BLaER1 (cell line): ENCODE measurements around the gene CHMP1A.
A peak's percentile ranks its signal among the peaks of the same experiment; 100 is the strongest.

Source experiments
- H3K27ac ChIP-seq: shearing (Covaris generic); formaldehyde crosslinking; 2 replicates; pipeline ENCODE4 v1.8.1; 2022
- H3K27me3 ChIP-seq: shearing (Covaris generic); formaldehyde crosslinking; 2 replicates; pipeline ENCODE4 v1.8.1; 2022
- H3K36me3 ChIP-seq: shearing (Covaris generic); formaldehyde crosslinking; 2 replicates; pipeline ENCODE4 v1.8.1; 2022
- H3K4me1 ChIP-seq: shearing (Covaris generic); formaldehyde crosslinking; 2 replicates; pipeline ENCODE4 v1.8.1; 2022
- H3K4me2 ChIP-seq: shearing (Covaris generic); formaldehyde crosslinking; 2 replicates; pipeline ENCODE4 v1.8.1; 2022
- H3K4me3 ChIP-seq: shearing (Covaris generic); formaldehyde crosslinking; 2 replicates; pipeline ENCODE4 v1.8.1; 2022
- H3K9ac ChIP-seq: shearing (Covaris generic); formaldehyde crosslinking; 2 replicates; pipeline ENCODE4 v1.8.1; 2022
- H3K9me3 ChIP-seq: shearing (Covaris generic); formaldehyde crosslinking; 2 replicates; pipeline ENCODE4 v1.8.1; 2022
- H4K20me1 ChIP-seq: shearing (Covaris generic); formaldehyde crosslinking; 2 replicates; pipeline ENCODE4 v1.8.1; 2022
- Cebpa-rat ChIP-seq: shearing (Covaris generic); IDR thresholded peaks from 2 replicates; pipeline ENCODE4 v1.8.1; 2022

CHMP1A gene

DNA sequence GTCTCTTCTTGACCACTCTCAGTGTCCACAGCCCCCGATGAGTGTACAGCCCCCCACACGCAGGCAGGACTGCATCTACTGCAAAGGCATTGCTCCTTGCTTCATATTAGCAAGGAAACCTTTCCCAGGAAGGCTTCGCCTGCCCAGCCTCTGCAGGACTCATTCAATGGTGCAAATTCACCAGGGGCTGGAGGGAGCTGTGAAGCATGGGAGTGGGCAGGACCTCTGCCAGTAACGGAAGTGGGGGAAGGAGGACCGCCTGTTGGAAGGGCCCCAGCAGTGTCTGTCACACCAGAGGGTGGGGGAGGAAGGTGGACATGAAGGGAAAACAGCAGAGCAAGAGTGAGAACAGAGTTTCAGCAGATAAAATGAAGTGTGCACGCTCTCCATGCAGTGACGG lies 2.6 kb upstream of the CHMP1A start:
- Histone ChIP-seq H3K9ac (no peak overlapping the region), H4K20me1 (peaks cover 18% of the 10 kb centered on the region), H3K4me1 (peaks cover 34% of the 10 kb centered on the region), H3K4me3 (no peak overlapping the region), H3K4me2 (no peak overlapping the region), H3K9me3 (peaks cover 3% of the 10 kb centered on the region; the same call in 1 of the 2 replicates), H3K27ac (no peak overlapping the region), H3K36me3 (peaks cover 56% of the 10 kb centered on the region), H3K27me3 (no peaks in the 10 kb centered on the region)
- TF ChIP-seq Cebpa-rat: no peak

DNA sequence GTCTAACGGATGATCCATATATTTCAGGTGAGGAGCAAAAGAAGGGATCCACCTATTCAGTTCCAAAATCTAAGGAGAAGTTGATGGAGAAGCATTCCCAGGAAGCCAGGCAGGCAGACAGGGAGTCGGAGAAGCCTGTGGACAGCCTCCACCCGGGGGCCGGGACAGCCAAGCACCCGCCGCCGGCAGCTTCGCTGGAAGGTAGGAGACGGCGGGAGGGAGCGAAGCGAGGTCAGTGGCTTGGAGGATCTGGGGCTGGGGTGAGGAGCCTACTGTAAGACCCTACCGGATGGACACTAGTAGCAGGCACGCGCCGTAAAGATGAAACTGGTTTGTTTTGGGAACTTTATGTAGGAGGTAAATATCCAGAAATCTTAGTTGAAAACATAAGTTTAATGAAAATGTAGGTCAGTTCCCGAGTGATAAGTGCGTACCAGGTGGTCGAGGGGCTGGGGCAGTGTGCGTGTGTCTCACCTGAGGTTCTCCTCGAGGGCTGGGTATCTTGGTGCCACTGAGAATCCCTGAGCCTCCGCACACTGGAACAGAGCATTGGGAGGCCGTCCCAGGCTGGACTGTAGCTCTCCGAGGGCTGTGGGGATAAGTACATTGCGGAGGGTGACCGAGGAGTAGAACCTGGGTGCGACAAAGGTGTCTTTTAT lies 842 bp upstream of the CHMP1A start:
- no peak for TF ChIP-seq Cebpa-rat
- Histone ChIP-seq H3K9me3 (no peaks in the 10 kb centered on the region), H3K4me2 (peak overlapping the region; percentile 95), H3K9ac (peak overlapping the region; percentile 94), H3K36me3 (peaks cover 49% of the 10 kb centered on the region), H3K4me1 (peaks cover 48% of the 10 kb centered on the region), H3K27me3 (no peaks in the 10 kb centered on the region), H3K4me3 (peak overlapping the region; percentile 97), H4K20me1 (peaks cover 36% of the 10 kb centered on the region), H3K27ac (peak overlapping the region; percentile 76)

DNA sequence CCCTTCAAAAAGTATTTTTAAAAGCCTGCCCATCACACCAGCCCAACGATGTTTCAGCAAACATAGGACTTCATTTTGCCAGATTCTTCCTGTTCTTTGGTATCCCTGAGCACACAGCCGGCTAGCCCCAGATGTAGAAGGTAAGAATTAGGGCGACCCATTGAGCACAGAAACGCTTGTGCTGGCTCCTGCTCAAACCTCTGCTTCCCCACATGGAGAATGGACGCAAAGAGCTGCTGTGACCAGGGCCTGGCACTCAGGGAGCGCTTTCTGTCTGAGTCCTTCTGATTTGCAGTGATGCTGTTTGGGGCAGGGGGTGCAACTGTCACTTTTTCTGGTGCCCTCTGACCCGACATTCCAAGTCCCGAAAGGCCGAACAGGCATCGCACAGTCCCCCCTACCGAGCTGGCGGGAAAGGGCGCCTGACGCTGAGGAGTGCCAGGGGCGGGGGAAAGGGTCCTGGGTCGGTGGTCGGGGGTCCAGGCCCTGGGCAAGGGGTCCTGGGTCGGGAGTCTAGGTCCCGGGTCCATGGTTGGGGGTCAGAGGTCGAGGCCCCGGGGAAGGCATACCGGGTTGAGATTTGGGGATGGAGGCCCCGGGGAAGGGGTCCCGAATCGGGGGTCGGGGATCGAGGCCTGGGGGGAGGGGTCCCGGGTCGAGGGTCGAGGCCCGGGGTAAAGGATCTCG lies 930 bp downstream of the CHMP1A start:
- no peak for TF ChIP-seq Cebpa-rat
- H3K36me3 ChIP-seq: peaks cover 48% of the 10 kb centered on the region
- no peaks in the 10 kb centered on the region for H3K27me3 ChIP-seq
- H3K9me3 ChIP-seq: no peaks in the 10 kb centered on the region
- H3K4me2 ChIP-seq: peak overlapping the region; percentile 89
- peak overlapping the region; percentile 91 for H3K27ac ChIP-seq
- peak overlapping the region; percentile 94 for H3K9ac ChIP-seq
- H4K20me1 ChIP-seq: peaks cover 50% of the 10 kb centered on the region
- H3K4me1 ChIP-seq: peaks cover 53% of the 10 kb centered on the region
- peak overlapping the region; percentile 97 for H3K4me3 ChIP-seq

DNA sequence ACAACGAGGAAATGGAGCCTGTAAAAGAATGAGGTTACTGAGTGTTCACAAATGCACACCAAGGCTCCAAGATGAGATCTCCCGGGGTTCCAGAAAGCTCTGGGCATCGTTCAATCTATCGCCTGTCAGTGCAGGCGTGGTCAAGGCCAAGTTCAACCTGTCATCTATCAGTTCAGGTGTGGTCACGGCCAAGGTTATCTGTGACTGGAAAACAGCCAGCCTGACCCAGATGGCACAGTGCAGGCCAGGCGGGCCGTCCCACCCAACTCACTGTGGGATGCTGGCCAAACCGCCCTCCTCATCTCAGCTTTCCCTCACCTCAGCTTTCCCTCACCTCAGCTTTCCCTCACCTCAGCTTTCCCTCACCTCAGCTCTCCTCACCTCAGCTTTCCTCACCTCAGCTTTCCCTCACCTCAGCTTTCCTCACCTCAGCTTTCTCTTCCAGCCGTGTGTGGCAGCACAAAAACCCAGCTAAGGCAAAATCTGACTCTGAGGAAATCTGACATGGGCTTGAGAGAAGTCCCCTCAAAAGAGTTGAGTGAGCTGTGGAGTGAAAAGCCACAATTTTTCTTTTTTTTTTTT lies 2.4 kb downstream of the CHMP1A start:
- Histone ChIP-seq H3K4me3 (no peak overlapping the region), H3K9ac (0 out of 2 replicates have a peak overlapping the region, but pooled peaks have one; percentile 48), H3K9me3 (no peaks in the 10 kb centered on the region), H3K36me3 (peaks cover 48% of the 10 kb centered on the region), H3K4me2 (peak overlapping the region; percentile 89), H3K27ac (no peak overlapping the region), H3K27me3 (no peaks in the 10 kb centered on the region), H3K4me1 (peaks cover 53% of the 10 kb centered on the region), H4K20me1 (peaks cover 64% of the 10 kb centered on the region)
- TF ChIP-seq Cebpa-rat: no peak

DNA sequence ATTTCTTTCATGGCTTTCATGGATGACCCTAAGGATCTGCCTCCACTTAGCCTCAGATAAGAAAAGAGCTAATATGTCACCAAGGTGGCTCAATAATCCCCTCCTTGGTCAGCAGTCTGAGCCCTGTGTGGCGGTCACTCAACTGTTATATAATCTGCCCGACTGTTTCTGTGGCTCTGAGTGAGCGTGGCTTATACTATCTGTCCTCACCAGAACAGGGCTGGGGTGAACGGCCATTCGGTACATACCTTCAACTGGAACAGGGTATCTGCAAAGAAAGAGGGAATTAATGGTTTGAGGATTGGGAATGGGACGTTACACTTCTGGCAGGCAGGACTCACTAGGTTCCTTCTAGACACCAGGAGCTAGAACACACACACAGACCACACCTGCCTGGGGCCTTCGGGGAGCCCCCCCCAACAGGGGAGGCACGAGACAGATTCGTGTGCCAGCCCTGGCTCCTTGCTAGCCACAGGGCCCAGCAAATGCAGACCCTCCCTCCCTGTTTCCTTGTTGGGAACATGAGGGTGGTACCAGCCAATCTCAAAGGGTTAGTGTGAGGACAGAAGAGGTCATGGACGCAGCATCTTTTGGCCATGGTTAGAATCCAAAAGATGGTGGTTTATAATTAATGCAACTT lies 3.7 kb downstream of the CHMP1A start:
- Histone ChIP-seq H3K36me3 (peaks cover 52% of the 10 kb centered on the region), H4K20me1 (peaks cover 66% of the 10 kb centered on the region), H3K4me3 (no peak overlapping the region), H3K9ac (no peak overlapping the region), H3K27me3 (no peaks in the 10 kb centered on the region), H3K4me2 (no peak overlapping the region), H3K9me3 (no peaks in the 10 kb centered on the region), H3K27ac (no peak overlapping the region), H3K4me1 (peaks cover 43% of the 10 kb centered on the region)
- TF ChIP-seq Cebpa-rat: no peak

DNA sequence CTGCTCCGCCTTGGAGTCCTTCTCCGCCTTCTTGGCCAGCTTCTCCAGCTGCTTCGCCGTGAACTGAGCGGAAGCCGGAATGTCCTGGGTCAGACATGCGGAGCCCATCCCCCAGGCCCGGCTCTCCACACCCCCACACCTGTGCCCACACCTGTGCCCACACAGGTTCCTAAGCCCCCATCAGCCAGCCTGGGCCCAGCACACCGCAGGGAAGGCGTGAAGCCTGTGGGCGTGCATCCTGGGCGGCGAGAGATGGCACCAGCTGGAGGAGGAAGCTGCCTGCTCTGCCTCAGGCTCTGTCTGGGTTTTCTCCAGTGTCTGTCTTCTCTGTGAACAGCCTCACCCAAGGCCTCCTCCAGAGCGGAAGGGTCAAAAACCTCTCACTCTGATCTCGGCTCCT lies 5.9 kb downstream of the CHMP1A start:
- H3K9ac ChIP-seq: 0 out of 2 replicates have a peak overlapping the region, but pooled peaks have one; percentile 6
- H3K36me3 ChIP-seq: peaks cover 67% of the 10 kb centered on the region
- H3K4me2 ChIP-seq: no peak overlapping the region
- H3K9me3 ChIP-seq: no peaks in the 10 kb centered on the region
- H3K4me3 ChIP-seq: no peak overlapping the region
- TF ChIP-seq Cebpa-rat: no peak
- peaks cover 33% of the 10 kb centered on the region for H3K4me1 ChIP-seq
- H4K20me1 ChIP-seq: peaks cover 63% of the 10 kb centered on the region
- H3K27ac ChIP-seq: no peak overlapping the region
- H3K27me3 ChIP-seq: no peaks in the 10 kb centered on the region

DNA sequence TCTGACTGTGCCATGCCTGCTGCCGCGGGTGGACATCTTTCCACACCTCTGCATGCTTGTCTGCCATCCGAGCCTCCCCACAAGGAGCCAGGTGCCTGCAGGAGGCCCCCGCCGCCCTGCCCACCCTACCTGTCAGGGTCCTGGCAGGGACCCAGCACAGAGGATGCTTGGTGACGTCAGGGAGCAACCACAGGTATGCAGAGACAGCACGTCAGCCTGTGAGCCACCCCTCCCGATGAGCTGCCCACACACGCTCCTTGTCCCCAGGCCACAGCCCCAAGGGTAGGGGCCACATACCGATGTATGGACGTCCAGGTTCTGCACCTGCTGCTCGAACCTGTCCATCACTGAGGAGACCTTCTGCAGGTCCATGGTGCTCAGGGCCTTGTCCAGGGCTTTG lies 10.6 kb downstream of the CHMP1A start:
- Histone ChIP-seq H4K20me1 (peaks cover 20% of the 10 kb centered on the region), H3K4me3 (no peak overlapping the region), H3K36me3 (peaks cover 72% of the 10 kb centered on the region), H3K27me3 (no peaks in the 10 kb centered on the region), H3K4me1 (peaks cover 16% of the 10 kb centered on the region), H3K27ac (no peak overlapping the region), H3K9ac (no peak overlapping the region), H3K4me2 (no peak overlapping the region), H3K9me3 (no peaks in the 10 kb centered on the region)
- TF ChIP-seq Cebpa-rat: no peak

DNA sequence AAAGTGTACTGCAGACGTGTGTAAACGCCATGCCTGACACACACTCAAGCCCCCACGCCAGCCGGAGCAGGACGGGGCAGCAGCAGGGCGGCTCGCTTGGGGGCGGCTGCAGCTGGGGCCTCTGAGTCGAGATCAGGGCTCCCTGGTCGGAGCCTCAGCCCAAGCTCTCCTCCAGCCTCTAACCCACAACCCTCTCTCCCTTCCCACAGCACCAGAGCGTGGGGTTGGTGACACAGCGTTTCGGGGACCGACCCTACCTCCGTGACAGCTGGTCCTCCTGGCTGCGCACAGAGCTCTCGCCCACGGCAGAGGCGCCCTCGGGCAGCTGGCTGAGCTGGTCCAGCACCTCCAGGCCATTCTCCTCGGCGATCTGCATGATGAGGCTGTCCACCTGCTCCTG lies 11.2 kb downstream of the CHMP1A start:
- Histone ChIP-seq H3K9ac (no peak overlapping the region), H3K4me1 (peaks cover 21% of the 10 kb centered on the region), H3K27me3 (no peaks in the 10 kb centered on the region), H4K20me1 (peaks cover 13% of the 10 kb centered on the region), H3K9me3 (no peaks in the 10 kb centered on the region), H3K4me2 (no peak overlapping the region), H3K27ac (no peak overlapping the region), H3K36me3 (peaks cover 65% of the 10 kb centered on the region), H3K4me3 (no peak overlapping the region)
- no peak for TF ChIP-seq Cebpa-rat

DNA sequence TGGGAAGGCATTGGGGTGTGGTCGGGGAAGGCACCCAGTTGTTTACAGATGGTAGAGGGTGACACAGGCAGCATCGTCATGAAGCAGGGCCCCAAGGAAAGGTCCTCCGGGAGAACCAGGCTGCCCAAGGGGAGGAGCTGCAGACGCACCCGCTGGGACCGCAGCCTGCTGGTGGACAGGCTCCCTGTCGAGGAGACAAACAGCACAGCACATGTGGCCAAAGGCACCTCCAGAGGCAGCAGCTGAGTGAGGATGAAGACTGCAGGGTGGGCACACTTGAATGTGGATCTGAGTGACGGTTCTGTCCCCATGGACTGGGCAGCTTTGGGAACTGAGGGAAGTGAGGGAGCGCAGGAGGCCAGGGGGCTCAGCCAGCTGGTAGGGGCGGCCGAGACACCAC lies 12.4 kb downstream of the CHMP1A start:
- H3K4me1 ChIP-seq: peaks cover 33% of the 10 kb centered on the region
- no peaks in the 10 kb centered on the region for H3K9me3 ChIP-seq
- peaks cover 2% of the 10 kb centered on the region; the same call in 1 of the 2 replicates for H4K20me1 ChIP-seq
- no peak overlapping the region; the same call in 1 of the 2 replicates for H3K27ac ChIP-seq
- H3K27me3 ChIP-seq: no peaks in the 10 kb centered on the region
- H3K36me3 ChIP-seq: peaks cover 54% of the 10 kb centered on the region
- no peak overlapping the region for H3K4me3 ChIP-seq
- no peak for TF ChIP-seq Cebpa-rat
- H3K4me2 ChIP-seq: no peak overlapping the region
- H3K9ac ChIP-seq: no peak overlapping the region
